Loucy (cell line): ENCODE measurements around the gene TUBA3E.
"Not testable (repeated sequence)": the region's sequence is repeated elsewhere in the genome, so short reads cannot be mapped to it uniquely, and the experiment has no call there.

Experiments used
- CTCF ChIP-seq: fragments of 200-600 bp; sonication (generic); conservative IDR thresholded peaks from 2 replicates; pipeline ENCODE4 v1.5.1; 2014; ENCODE audit warnings: mild to moderate bottlenecking, antibody characterized with exemption, low read length
- EZH2phosphoT487 ChIP-seq: fragments of 200-600 bp; IDR thresholded peaks from 2 replicates; pipeline ENCODE4 v1.6.1; 2018; ENCODE audit warnings: antibody characterized with exemption, mild to moderate bottlenecking, moderate library complexity, borderline replicate concordance

- not testable (repeated sequence) for TF ChIP-seq CTCF, EZH2phosphoT487
These were observed 43.8 kb downstream of the TUBA3E start for GRCh38 chr2:130154423-130154770.
